ENCODE data around the gene FBLN5.
"Not testable (repeated sequence)": the region's sequence is repeated elsewhere in the genome, so short reads cannot be mapped to it uniquely, and the experiment has no call there.

FBLN5 gene

GRCh38 chr14:91882776-91883175 lies 64.7 kb downstream of the FBLN5 start:
- DNase-seq: no peak

- DNase-seq: no peak
These were observed 65.1 kb downstream of the FBLN5 start for GRCh38 chr14:91882369-91882768.

- DNase-seq: no peak
These were observed 68.3 kb downstream of the FBLN5 start for GRCh38 chr14:91879196-91879595.

- DNase-seq: no peak
These were observed 69.2 kb downstream of the FBLN5 start for GRCh38 chr14:91878274-91878673.

GRCh38 chr14:91877376-91877915 lies 70.0 kb downstream of the FBLN5 start:
- DNase-seq: no peak

GRCh38 chr14:91876492-91876891 lies 71.0 kb downstream of the FBLN5 start:
- no peak for DNase-seq

- DNase-seq: no peak
These were observed 71.8 kb downstream of the FBLN5 start for GRCh38 chr14:91875525-91876286.

GRCh38 chr14:91873471-91874415 lies 73.8 kb downstream of the FBLN5 start:
- no peak for DNase-seq

GRCh38 chr14:91872517-91873470 lies 74.7 kb downstream of the FBLN5 start:
- DNase-seq: peak; percentile 61 to 67

GRCh38 chr14:91872011-91872501 lies 75.4 kb downstream of the FBLN5 start:
- DNase-seq: peak; percentile 24 to 48

GRCh38 chr14:91871401-91871800 lies 76.1 kb downstream of the FBLN5 start:
- DNase-seq: not testable (repeated sequence)

GRCh38 chr14:91870890-91871289 lies 76.6 kb downstream of the FBLN5 start:
- DNase-seq: no peak

- DNase-seq: no peak
These were observed 77.5 kb downstream of the FBLN5 start for GRCh38 chr14:91870001-91870400.

- no peak for DNase-seq
These were observed 77.9 kb downstream of the FBLN5 start for GRCh38 chr14:91869556-91869955.

GRCh38 chr14:91867316-91867988 lies 80.0 kb downstream of the FBLN5 start, which contains the start of gene TC2N:
TSS of gene TC2N (minus strand) at chr14:91867536. CDS start at chr14:91813769, 53,767 bp downstream.
- no peak for DNase-seq

- DNase-seq: no peak
These were observed 80.8 kb downstream of the FBLN5 start for GRCh38 chr14:91866511-91867295.

- no peak for DNase-seq
These were observed 81.4 kb downstream of the FBLN5 start for GRCh38 chr14:91866061-91866460.

GRCh38 chr14:91862417-91862816 lies 85.1 kb downstream of the FBLN5 start:
- DNase-seq: no peak

- DNase-seq: no peak
These were observed 86.4 kb downstream of the FBLN5 start for GRCh38 chr14:91861091-91861490.

- DNase-seq: no peak
These were observed 87.3 kb downstream of the FBLN5 start for GRCh38 chr14:91860238-91860637.
